GM23338 (cell line): ENCODE data around the gene H1-8. TPM values are rescaled to one million over a fixed set of nuclear protein-coding genes. Genes with fewer than 3 reads are reported as not detected.

Source experiments
- ATAC-seq: fragments of 200-7000 bp; cut with Tn5 transposase; 3 replicates; pipeline ENCODE4 v1.9.1; 2020
- DNase-seq: peaks from one replicate; pipeline ENCODE4 v3.0.0-alpha.2; 2015; ENCODE audit warnings: low spot score
- H2AFZ ChIP-seq: fragments of 200-600 bp; sonication (generic); 2 replicates; pipeline ENCODE4 v1.8.0; 2016; ENCODE audit warnings: antibody characterized with exemption, mild to moderate bottlenecking, moderate library complexity
- H3F3A ChIP-seq: fragments of 200-600 bp; sonication (generic); replicated peaks from 2 replicates; pipeline ENCODE4 v1.8.0; 2017; ENCODE audit warnings: antibody characterized with exemption, mixed run types, low read depth
- H3K27ac ChIP-seq: fragments of 200-600 bp; sonication (generic); 2 replicates; pipeline ENCODE4 v1.6.1; 2016; ENCODE audit warnings: low read depth
- H3K27me3 ChIP-seq: fragments of 200-600 bp; sonication (generic); 2 replicates; pipeline ENCODE4 v1.8.0; 2016; ENCODE audit warnings: mild to moderate bottlenecking, mixed run types, moderate library complexity; ENCODE audit not compliant: insufficient read depth
- H3K36me3 ChIP-seq: fragments of 200-600 bp; sonication (generic); 2 replicates; pipeline ENCODE4 v1.8.0; 2016; ENCODE audit warnings: mild to moderate bottlenecking; ENCODE audit not compliant: insufficient read depth
- H3K4me1 ChIP-seq: fragments of 200-600 bp; sonication (generic); 2 replicates; pipeline ENCODE4 v1.8.0; 2016; ENCODE audit warnings: mild to moderate bottlenecking, moderate library complexity; ENCODE audit not compliant: insufficient read depth
- H3K4me2 ChIP-seq: fragments of 200-600 bp; sonication (generic); 2 replicates; pipeline ENCODE4 v1.7.1; 2017; ENCODE audit warnings: mixed run types
- H3K4me3 ChIP-seq: fragments of 200-600 bp; sonication (generic); 2 replicates; pipeline ENCODE4 v1.6.1; 2016; ENCODE audit warnings: mixed run types
- H3K79me2 ChIP-seq: fragments of 200-600 bp; sonication (generic); replicated peaks from 2 replicates; pipeline ENCODE4 v1.8.0; 2017; ENCODE audit warnings: mild to moderate bottlenecking; ENCODE audit not compliant: insufficient read depth
- H3K9me2 ChIP-seq: fragments of 200-600 bp; sonication (generic); 2 replicates; pipeline ENCODE4 v1.8.0; 2017; ENCODE audit not compliant: insufficient read depth
- H4K20me1 ChIP-seq: fragments of 200-600 bp; sonication (generic); replicated peaks from 2 replicates; pipeline ENCODE4 v1.8.0; 2017; ENCODE audit warnings: mild to moderate bottlenecking; ENCODE audit not compliant: insufficient read depth
- H3K27ac Mint-ChIP-seq: 2 replicates; pipeline ENCODE4 v1.8.0; 2020; ENCODE audit warnings: inconsistent platforms, mild to moderate bottlenecking, moderate library complexity, mixed read lengths
- H3K27me3 Mint-ChIP-seq: 3 replicates; pipeline ENCODE4 v1.8.0; 2022; ENCODE audit warnings: low read depth, mild to moderate bottlenecking, moderate library complexity, mixed read lengths, inconsistent platforms; ENCODE audit not compliant: insufficient read depth, poor library complexity
- H3K36me3 Mint-ChIP-seq: 3 replicates; pipeline ENCODE4 v1.8.0; 2021; ENCODE audit warnings: low read depth, mild to moderate bottlenecking, inconsistent platforms, moderate library complexity, mixed read lengths
- H3K4me1 Mint-ChIP-seq: 3 replicates; pipeline ENCODE4 v1.8.0; 2020; ENCODE audit warnings: mild to moderate bottlenecking, inconsistent platforms, mixed read lengths
- H3K4me3 Mint-ChIP-seq: 3 replicates; pipeline ENCODE4 v1.8.0; 2021; ENCODE audit warnings: moderate library complexity, mild to moderate bottlenecking, inconsistent platforms, mixed read lengths
- H3K9me3 Mint-ChIP-seq: 3 replicates; pipeline ENCODE4 v1.8.0; 2020; ENCODE audit warnings: moderate library complexity, mild to moderate bottlenecking, inconsistent platforms, mixed read lengths
- CREB1 ChIP-seq: fragments of 250-450 bp; sonication (Bioruptor Pico); IDR thresholded peaks from 2 replicates; pipeline ENCODE4 v1.5.0; 2020; ENCODE audit warnings: low read depth, mild to moderate bottlenecking, moderate library complexity
- CTCF ChIP-seq, 2 experiments: fragments of 200-600 bp in 1 of 2; sonication (generic) in 1 of 2; conservative IDR thresholded peaks; 2 replicates each; pipeline versions ENCODE4 v1.5.1 to v1.6.1; 2016 to 2017; ENCODE audit warnings: antibody characterized with exemption in 2 of 2, low read depth in 2 of 2, mild to moderate bottlenecking in 2 of 2, moderate library complexity in 1 of 2
- ETS1 ChIP-seq: IDR thresholded peaks from 2 replicates; pipeline ENCODE4 v1.6.1; 2016; ENCODE audit warnings: antibody characterized with exemption
- EZH2 ChIP-seq: fragments of 200-600 bp; sonication (generic); IDR thresholded peaks from one replicate; pipeline ENCODE4 v1.8.0; 2017; ENCODE audit warnings: antibody characterized with exemption, mild to moderate bottlenecking, low read depth; ENCODE audit not compliant: unreplicated experiment
- EZH2phosphoT487 ChIP-seq: fragments of 200-600 bp; sonication (generic); IDR thresholded peaks from one replicate; pipeline ENCODE4 v1.8.1; 2018; ENCODE audit warnings: antibody characterized with exemption; ENCODE audit not compliant: unreplicated experiment
- JUNB ChIP-seq: IDR thresholded peaks from one replicate; pipeline ENCODE4 v1.6.1; 2016; ENCODE audit warnings: antibody characterized with exemption; ENCODE audit not compliant: unreplicated experiment
- NANOG ChIP-seq: IDR thresholded peaks from 2 replicates; pipeline ENCODE4 v1.6.1; 2016; ENCODE audit warnings: antibody characterized with exemption, borderline replicate concordance
- POLR2AphosphoS5 ChIP-seq: IDR thresholded peaks from 2 replicates; pipeline ENCODE4 v1.6.1; 2016; ENCODE audit warnings: antibody characterized with exemption, low read depth
- REST ChIP-seq: IDR thresholded peaks from one replicate; pipeline ENCODE4 v1.6.1; 2018; ENCODE audit warnings: antibody characterized with exemption; ENCODE audit not compliant: unreplicated experiment
- STAT1 ChIP-seq: IDR thresholded peaks from one replicate; pipeline ENCODE4 v1.6.1; 2016; ENCODE audit warnings: antibody characterized with exemption; ENCODE audit not compliant: unreplicated experiment
- ZNF114 ChIP-seq: fragments of 250-450 bp; sonication (Bioruptor Pico); IDR thresholded peaks from 2 replicates; pipeline ENCODE4 v1.5.0; 2020; ENCODE audit warnings: mild to moderate bottlenecking, moderate library complexity
- ZNF331 ChIP-seq: fragments of 250-450 bp; sonication (Bioruptor Pico); IDR thresholded peaks from 2 replicates; pipeline ENCODE4 v1.5.0; 2020; ENCODE audit warnings: low read depth, mild to moderate bottlenecking, moderate library complexity
- ZNF462 ChIP-seq: fragments of 250-450 bp; sonication (Bioruptor Pico); IDR thresholded peaks from 2 replicates; pipeline ENCODE4 v1.5.0; 2020; ENCODE audit warnings: mild to moderate bottlenecking, moderate library complexity
- polyA plus RNA-seq: library from polyadenylated mRNA; unstranded; fragments of >200 nt; fragmentation: Nextera tagmentation; extraction: Ambion mirVana; gene quantifications from 2 replicates; pipeline ENCODE4 v1.2.1, GENCODE V29; 2016
- total RNA-seq: library from RNA; depleted of rRNA; stranded (reverse); fragments of >200 nt; shearing (Covaris generic); gene quantifications from 2 replicates; pipeline ENCODE4 v1.2.3, GENCODE V29; 2014

The H1-8 gene
- total and polyA plus RNA-seq, 2 experiments from 2014 or later: not detected

- no peak overlapping the region; the same call in 1 of the 2 replicates for H3K27ac Mint-ChIP-seq
These were observed 16.7 kb upstream of the H1-8 start for GRCh38 chr3:129526121-129526900.

More at GRCh38 chr3:129526121-129526900, 16.7 kb upstream of the H1-8 start:
- H3K4me2 ChIP-seq: no peak overlapping the region
- H3K27me3 Mint-ChIP-seq: peaks cover 20% of the 10 kb centered on the region
- no peaks in the 10 kb centered on the region; the same call in 2 of the 3 replicates for H3K36me3 Mint-ChIP-seq
- DNase-seq: no peak
- peaks cover 5% of the 10 kb centered on the region; the same call in 1 of the 2 replicates for H3K4me1 ChIP-seq
- no peak overlapping the region for H3K4me3 Mint-ChIP-seq
- no peaks in the 10 kb centered on the region for H4K20me1 ChIP-seq
- H3K4me1 Mint-ChIP-seq: peaks cover 27% of the 10 kb centered on the region
- H2AFZ ChIP-seq: no peak overlapping the region
- TF ChIP-seq JUNB (no peak), ZNF462 (CRISPR knock-in tag) (no peak), POLR2AphosphoS5 (no peak), STAT1 (no peak), ZNF331 (CRISPR knock-in tag) (no peak), NANOG (no peak), ETS1 (no peak), EZH2 (no peak), CTCF (conservative IDR thresholded peaks at IDR 0.05; ENCODE audit: low read depth in 2 of 2) (no peak), ZNF114 (CRISPR knock-in tag) (no peak), EZH2phosphoT487 (no peak), CREB1 (CRISPR knock-in tag) (no peak), REST (no peak)
- no peak overlapping the region for H3K27ac ChIP-seq
- peak; percentile 49 for ATAC-seq
- 0 out of 2 replicates have a peak, but pooled peaks cover 3% of the 10 kb centered on the region for H3K9me2 ChIP-seq
- no peaks in the 10 kb centered on the region for H3F3A ChIP-seq
- H3K4me3 ChIP-seq: no peak overlapping the region
- no peaks in the 10 kb centered on the region for H3K27me3 ChIP-seq
- H3K79me2 ChIP-seq: no peaks in the 10 kb centered on the region
- H3K36me3 ChIP-seq: no peaks in the 10 kb centered on the region
- H3K9me3 Mint-ChIP-seq: no peaks in the 10 kb centered on the region
